Lung (tissue), 12 donors: ENCODE measurements around the gene TPX2. TPM values are rescaled to one million over a fixed set of nuclear protein-coding genes. Genes with fewer than 3 reads are reported as not detected.

Experiments used
- ATAC-seq: fragments of 200-7000 bp; cut with Tn5 transposase; one replicate; pipeline ENCODE4 v1.9.1; 2020; ENCODE audit warnings: moderate number of reproducible peaks; ENCODE audit not compliant: insufficient read depth, low FRiP score
- DNase-seq, 3 donors: peaks; one replicate each; pipeline ENCODE4 v3.0.0-alpha.2; 2013 to 2017
- H3K27ac ChIP-seq, 2 donors: one replicate each; pipeline ENCODE4 v1.5.1; 2013; ENCODE audit warnings: mild to moderate bottlenecking in 2 of 2, moderate library complexity in 2 of 2, control low read depth in 1 of 2, inconsistent platforms in 1 of 2, low read depth in 1 of 2, low read length in 1 of 2
- H3K27me3 ChIP-seq, 3 donors: one replicate each; pipeline ENCODE4 v1.5.1; 2013; ENCODE audit warnings: low read length in 2 of 3; ENCODE audit not compliant: control insufficient read depth in 3 of 3, insufficient read depth in 3 of 3
- H3K36me3 ChIP-seq, 4 donors: one replicate each; pipeline ENCODE4 v1.5.1; 2013; ENCODE audit warnings: low read length in 4 of 4, mild to moderate bottlenecking in 1 of 4, moderate library complexity in 1 of 4; ENCODE audit not compliant: control insufficient read depth in 4 of 4, insufficient read depth in 4 of 4
- H3K4me1 ChIP-seq, 5 donors: one replicate each; pipeline ENCODE4 v1.5.1; 2013; ENCODE audit warnings: low read length in 5 of 5, mild to moderate bottlenecking in 2 of 5, moderate library complexity in 1 of 5; ENCODE audit not compliant: control insufficient read depth in 5 of 5, insufficient read depth in 5 of 5
- H3K4me3 ChIP-seq: one replicate; pipeline ENCODE4 v1.5.1; 2013; ENCODE audit warnings: mild to moderate bottlenecking, control low read depth, moderate library complexity
- H3K9ac ChIP-seq, 2 donors: one replicate each; pipeline ENCODE4 v1.5.1; 2013; ENCODE audit warnings: low read length in 2 of 2, control low read depth in 1 of 2; ENCODE audit not compliant: insufficient read depth in 1 of 2
- H3K9me3 ChIP-seq, 4 donors: one replicate each; pipeline ENCODE4 v1.5.1; 2013; ENCODE audit warnings: low read length in 3 of 4, mild to moderate bottlenecking in 1 of 4, moderate library complexity in 1 of 4; ENCODE audit not compliant: control insufficient read depth in 4 of 4, insufficient read depth in 3 of 4
- CTCF ChIP-seq: IDR thresholded peaks from 2 replicates; pipeline ENCODE4 v1.5.1; 2012; ENCODE audit warnings: mild to moderate bottlenecking; ENCODE audit errors: control extremely low read depth, extremely low read depth
- WGBS, 2 donors: extraction: QIAGEN DNeasy Blood & Tissue Kit; methylation state at CpG; one replicate each; pipeline ENCODE4 v1.1.7; 2013; 5-methylcytosine and 5-hydroxymethylcytosine counted together
- polyA plus RNA-seq, 2 donors: library from polyadenylated mRNA; stranded (reverse); fragments of 200-250 nt; gene quantifications; one replicate each; pipeline ENCODE4 v1.2.1, GENCODE V29; 2013
- total RNA-seq, 2 donors: library from RNA; depleted of rRNA in 1 of 2; stranded (reverse); fragments of >200 nt in 1 of 2; gene quantifications; one replicate each; pipeline ENCODE4 v1.2.1, GENCODE V29; 2014 to 2021
- donor health status: control.
- donor health status: control.
- donor health status: Bipolar disorder and iron deficiency.
- donor health status: healthy.
- donor health status: DM: yes; HTN: yes; CAD: no.

The TPX2 gene
- total and polyA plus RNA-seq, 4 donors, result 1.6 to 6.5 (median 2.0) TPM

DNA sequence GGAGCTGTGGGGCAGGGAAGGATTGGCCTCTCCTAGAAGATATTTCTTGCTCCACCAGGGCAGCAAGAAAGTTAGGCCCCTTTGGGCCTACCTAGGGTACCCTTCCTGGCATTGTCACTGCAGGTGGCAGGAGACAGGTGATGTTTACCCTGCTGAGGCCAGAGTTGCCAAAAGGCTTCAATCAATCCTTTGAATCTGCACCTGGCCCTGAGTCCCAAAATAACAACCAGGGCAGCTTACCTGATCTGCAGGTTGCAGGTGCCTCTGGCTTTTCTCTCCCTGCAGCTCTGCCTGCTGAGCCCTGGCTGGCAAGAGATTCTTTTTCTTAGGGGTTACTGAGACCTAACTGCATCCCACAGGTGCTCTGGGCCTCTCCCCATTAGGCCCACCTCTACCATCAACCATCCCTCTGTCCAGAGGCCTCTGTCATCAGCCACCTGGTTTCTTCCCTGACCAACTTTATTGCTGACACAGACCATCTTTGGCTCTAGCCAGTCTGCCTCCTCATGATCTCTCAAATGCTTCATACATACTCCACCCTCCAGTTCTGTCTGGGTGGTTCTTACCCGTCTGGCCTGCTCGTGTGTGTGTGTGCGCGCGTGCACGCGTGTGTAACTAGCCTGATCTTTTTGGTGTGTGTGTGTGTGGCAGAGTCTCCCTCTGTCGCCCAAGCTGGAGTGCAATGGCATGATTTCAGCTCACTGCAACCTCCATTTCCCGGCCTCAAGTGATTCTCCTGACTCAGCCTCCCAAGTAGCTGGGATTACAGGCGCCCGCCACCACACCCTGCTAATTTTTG, 30.2 kb upstream of the TPX2 start:
- no peak for TF ChIP-seq CTCF
- H3K4me1 ChIP-seq, result peaks cover 29 to 54% (median 43%) of the 10 kb centered on the region in 5 donors
- peak overlapping the region; percentile 47 to 49 for H3K27ac ChIP-seq
- DNase-seq (peak in 1 of 3 donors; percentile 14), ATAC-seq (no peak)
- H3K27me3 ChIP-seq, result no peaks in the 10 kb centered on the region
- H3K36me3 ChIP-seq, result peaks cover 9 to 31% (median 21%) of the 10 kb centered on the region in 4 donors
- H3K9ac ChIP-seq, result no peak overlapping the region
- WGBS, 2 donors, result 95 to 97% methylated on average over 11 of the region's 11 CpGs
- H3K4me3 ChIP-seq, result no peak overlapping the region
- no peaks in the 10 kb centered on the region for H3K9me3 ChIP-seq

DNA sequence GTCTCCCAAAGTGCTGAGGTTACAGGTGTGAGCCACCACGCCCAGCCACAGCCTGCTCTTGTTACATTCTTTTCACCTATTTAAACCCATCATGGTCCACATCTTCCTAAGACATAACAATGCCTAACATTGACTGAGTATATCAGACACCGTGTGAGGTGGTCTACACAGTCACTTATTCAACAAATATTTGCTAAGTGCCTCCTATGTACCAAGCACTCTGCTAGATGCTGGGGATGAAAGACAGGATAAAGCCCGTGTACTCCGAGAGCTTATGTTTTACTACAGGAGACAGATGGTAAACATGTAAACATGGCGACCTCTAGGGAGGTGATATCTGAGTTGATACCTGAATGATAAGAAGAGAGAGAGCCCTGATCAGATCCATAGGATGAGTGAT, 29.2 kb upstream of the TPX2 start:
- H3K4me3 ChIP-seq, result no peak overlapping the region
- H3K27ac ChIP-seq, result peak overlapping the region; percentile 74 to 99
- 74 to 91% methylated on average over 5 of the region's 5 CpGs for WGBS, 2 donors
- no peak overlapping the region for H3K9ac ChIP-seq
- no peaks in the 10 kb centered on the region for H3K9me3 ChIP-seq
- no peak for ATAC-seq
- TF ChIP-seq CTCF, result no peak
- peaks cover 13 to 37% (median 21%) of the 10 kb centered on the region in 4 donors for H3K36me3 ChIP-seq
- H3K4me1 ChIP-seq, result peaks cover 29 to 57% (median 35%) of the 10 kb centered on the region in 5 donors
- peak in 1 of 3 donors; percentile 1 for DNase-seq
- H3K27me3 ChIP-seq, result no peaks in the 10 kb centered on the region

- Histone ChIP-seq H3K27me3 (no peaks in the 10 kb centered on the region), H3K36me3 (peaks cover 13 to 38% (median 21%) of the 10 kb centered on the region in 4 donors), H3K4me3 (no peak overlapping the region), H3K27ac (peak overlapping the region; percentile 95 to 99), H3K9ac (no peak overlapping the region), H3K9me3 (no peaks in the 10 kb centered on the region), H3K4me1 (peaks cover 29 to 56% (median 30%) of the 10 kb centered on the region in 5 donors)
- ATAC-seq (no peak), DNase-seq (peak in 1 of 3 donors; percentile 16)
- TF ChIP-seq CTCF, result no peak
- WGBS, 2 donors, result 64 to 81% methylated on average over 5 of the region's 5 CpGs
Observed at GRCh38 chr20:31710423-31711108, 28.5 kb upstream of the TPX2 start.
